Breast epithelium (tissue), 4 donors: ENCODE data around the gene SEMA4B. TPM values are rescaled to one million over a fixed set of nuclear protein-coding genes. Genes with fewer than 3 reads are reported as not detected.

Experiments
- DNase-seq, 2 donors: peaks; one replicate each; pipeline ENCODE4 v3.0.0-alpha.2; 2019; ENCODE audit warnings: low spot score in 2 of 2
- H3K27ac ChIP-seq, 2 donors: fragments of 200-600 bp; sonication (generic) in 1 of 2; one replicate each; pipeline ENCODE4 v1.5.1; 2016 to 2019; ENCODE audit warnings: mild to moderate bottlenecking in 1 of 2
- H3K27me3 ChIP-seq, 2 donors: fragments of 200-600 bp; sonication (generic) in 1 of 2; one replicate each; pipeline versions ENCODE4 v1.5.1 to v1.6.0; 2017 to 2019; ENCODE audit warnings: control low read depth in 1 of 2, mild to moderate bottlenecking in 1 of 2
- H3K36me3 ChIP-seq: fragments of 200-600 bp; one replicate; pipeline ENCODE4 v1.5.1; 2019
- H3K4me1 ChIP-seq, 2 donors: fragments of 200-600 bp; sonication (generic); one replicate each; pipeline ENCODE4 v1.5.1; 2016 to 2019; ENCODE audit warnings: control low read depth in 1 of 2
- H3K4me3 ChIP-seq, 3 donors: fragments of 200-600 bp; sonication (generic); 1 replicate in 2 of 3; 2 replicates in 1 of 3; pipeline ENCODE4 v1.5.1; 2016 to 2019; ENCODE audit warnings: mild to moderate bottlenecking in 3 of 3, moderate library complexity in 2 of 3
- H3K9me3 ChIP-seq, 2 donors: fragments of 200-600 bp; sonication (generic) in 1 of 2; one replicate each; pipeline ENCODE4 v1.5.1; 2016 to 2019; ENCODE audit warnings: control low read depth in 1 of 2
- CTCF ChIP-seq, 3 donors: fragments of 450-650 bp; IDR thresholded peaks; one replicate each; pipeline ENCODE4 v1.5.1; 2016 to 2017; ENCODE audit warnings: antibody characterized with exemption in 3 of 3, mild to moderate bottlenecking in 3 of 3, moderate library complexity in 3 of 3
- POLR2A ChIP-seq: fragments of 450-650 bp; IDR thresholded peaks from one replicate; pipeline ENCODE4 v1.6.1; 2016; ENCODE audit warnings: antibody characterized with exemption, mild to moderate bottlenecking, moderate library complexity
- POLR2AphosphoS5 ChIP-seq, 3 donors: sonication (generic); formaldehyde crosslinking; IDR thresholded peaks; one replicate each; pipeline ENCODE4 v1.6.1; 2017; ENCODE audit warnings: antibody characterized with exemption in 3 of 3
- intact Hi-C: fragments of 100-400 bp; cut with DNase I; formaldehyde crosslinking; loops from one replicate; pipeline ENCODE4 v1.15.1; 2023; ENCODE audit warnings: low total_unique reads
- total RNA-seq, 3 donors: library from RNA; depleted of rRNA; stranded (reverse); fragments of >200 nt; gene quantifications; one replicate each; pipeline ENCODE4 v1.1.0, GENCODE V29; 2016

SEMA4B gene
- total RNA-seq, 3 donors from 2014 or later: 6.6 to 72.8 (median 56.9) TPM

GRCh38 chr15:90201944-90202375, 830 bp downstream of the SEMA4B start:
- no peaks in the 10 kb centered on the region for H3K9me3 ChIP-seq
- peak overlapping the region; percentile 79 to 83 (median 81) for H3K4me3 ChIP-seq
- intact Hi-C loops: no loop called here
- TF ChIP-seq POLR2A: no peak
- TF ChIP-seq CTCF (IDR thresholded peaks at IDR 0.05): no peak
- no peak for TF ChIP-seq POLR2AphosphoS5 (IDR thresholded peaks at IDR 0.05)
- H3K27me3 ChIP-seq: no peaks in the 10 kb centered on the region
- H3K4me1 ChIP-seq: peaks cover 5 to 7% of the 10 kb centered on the region in 2 donors
- peak overlapping the region; percentile 87 to 91 for H3K27ac ChIP-seq
- DNase-seq: no peak
- H3K36me3 ChIP-seq: no peaks in the 10 kb centered on the region

- no peaks in the 10 kb centered on the region for H3K9me3 ChIP-seq
- peaks cover 5 to 7% of the 10 kb centered on the region in 2 donors for H3K4me1 ChIP-seq
- intact Hi-C loops: no loop called here
- no peaks in the 10 kb centered on the region for H3K36me3 ChIP-seq
- TF ChIP-seq POLR2AphosphoS5 (IDR thresholded peaks at IDR 0.05) (no peak), CTCF (IDR thresholded peaks at IDR 0.05) (no peak), POLR2A (no peak)
- peak overlapping the region in 1 of 3 donors; percentile 81 for H3K4me3 ChIP-seq
- no peak overlapping the region for H3K27ac ChIP-seq
- H3K27me3 ChIP-seq: no peaks in the 10 kb centered on the region
- DNase-seq: no peak
Observed at GRCh38 chr15:90202929-90203328, 1.8 kb downstream of the SEMA4B start.

GRCh38 chr15:90203473-90203872, 2.3 kb downstream of the SEMA4B start:
- intact Hi-C loops: no loop called here
- Histone ChIP-seq H3K4me3 (peak overlapping the region in 1 of 3 donors; percentile 81), H3K27me3 (no peaks in the 10 kb centered on the region), H3K27ac (peak overlapping the region in 1 of 2 donors; percentile 2), H3K4me1 (peaks cover 5 to 7% of the 10 kb centered on the region in 2 donors), H3K9me3 (no peaks in the 10 kb centered on the region), H3K36me3 (no peaks in the 10 kb centered on the region)
- DNase-seq: no peak
- TF ChIP-seq POLR2A (no peak), POLR2AphosphoS5 (IDR thresholded peaks at IDR 0.05) (no peak), CTCF (IDR thresholded peaks at IDR 0.05) (no peak)

GRCh38 chr15:90203922-90204321, 2.8 kb downstream of the SEMA4B start:
- H3K36me3 ChIP-seq: no peaks in the 10 kb centered on the region
- peak overlapping the region in 1 of 2 donors; percentile 2 for H3K27ac ChIP-seq
- H3K4me3 ChIP-seq: no peak overlapping the region
- H3K4me1 ChIP-seq: peaks cover 5 to 7% of the 10 kb centered on the region in 2 donors
- no peak for DNase-seq
- TF ChIP-seq POLR2AphosphoS5 (IDR thresholded peaks at IDR 0.05): no peak
- no peaks in the 10 kb centered on the region for H3K9me3 ChIP-seq
- no peaks in the 10 kb centered on the region for H3K27me3 ChIP-seq
- intact Hi-C loops: no loop called here

- Histone ChIP-seq H3K27ac (no peak overlapping the region), H3K36me3 (no peaks in the 10 kb centered on the region), H3K9me3 (no peaks in the 10 kb centered on the region), H3K4me1 (peaks cover 5 to 7% of the 10 kb centered on the region in 2 donors), H3K27me3 (no peaks in the 10 kb centered on the region), H3K4me3 (no peak overlapping the region)
- TF ChIP-seq POLR2A (no peak), CTCF (IDR thresholded peaks at IDR 0.05) (no peak), POLR2AphosphoS5 (IDR thresholded peaks at IDR 0.05) (no peak)
- intact Hi-C loops: no loop called here
- DNase-seq: no peak
Observed at GRCh38 chr15:90205050-90205848, 4.1 kb downstream of the SEMA4B start.
